Measurements from ENCODE around the gene DNM2. TPM values are rescaled to one million over a fixed set of nuclear protein-coding genes. Genes with fewer than 3 reads are reported as not detected.
A peak's percentile ranks its signal among the peaks of the same experiment; 100 is the strongest.

Gene DNM2
- total RNA-seq, 1 donor from 2014 or later = 113 TPM

- Histone ChIP-seq H3K27ac (no peak overlapping the region), H3K4me3 (no peak overlapping the region), H3K9me3 (no peaks in the 10 kb centered on the region), H3K27me3 (no peaks in the 10 kb centered on the region), H3K4me1 (no peaks in the 10 kb centered on the region), H3K36me3 (peaks cover 75 to 93% of the 10 kb centered on the region in 2 donors)
- peak; percentile 39 to 70 for DNase-seq (ENCODE audit: low spot score in 2 of 2)
- TF ChIP-seq, protein P1, sequence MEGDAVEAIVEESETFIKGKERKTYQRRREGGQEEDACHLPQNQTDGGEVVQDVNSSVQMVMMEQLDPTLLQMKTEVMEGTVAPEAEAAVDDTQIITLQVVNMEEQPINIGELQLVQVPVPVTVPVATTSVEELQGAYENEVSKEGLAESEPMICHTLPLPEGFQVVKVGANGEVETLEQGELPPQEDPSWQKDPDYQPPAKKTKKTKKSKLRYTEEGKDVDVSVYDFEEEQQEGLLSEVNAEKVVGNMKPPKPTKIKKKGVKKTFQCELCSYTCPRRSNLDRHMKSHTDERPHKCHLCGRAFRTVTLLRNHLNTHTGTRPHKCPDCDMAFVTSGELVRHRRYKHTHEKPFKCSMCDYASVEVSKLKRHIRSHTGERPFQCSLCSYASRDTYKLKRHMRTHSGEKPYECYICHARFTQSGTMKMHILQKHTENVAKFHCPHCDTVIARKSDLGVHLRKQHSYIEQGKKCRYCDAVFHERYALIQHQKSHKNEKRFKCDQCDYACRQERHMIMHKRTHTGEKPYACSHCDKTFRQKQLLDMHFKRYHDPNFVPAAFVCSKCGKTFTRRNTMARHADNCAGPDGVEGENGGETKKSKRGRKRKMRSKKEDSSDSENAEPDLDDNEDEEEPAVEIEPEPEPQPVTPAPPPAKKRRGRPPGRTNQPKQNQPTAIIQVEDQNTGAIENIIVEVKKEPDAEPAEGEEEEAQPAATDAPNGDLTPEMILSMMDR (IDR thresholded peaks at IDR 0.05) = no peak
- intact Hi-C loops (cut with DNase I) = no loop called here
These were observed 66.4 kb downstream of the DNM2 start for GRCh38 chr19:10784257-10784656.

DNA sequence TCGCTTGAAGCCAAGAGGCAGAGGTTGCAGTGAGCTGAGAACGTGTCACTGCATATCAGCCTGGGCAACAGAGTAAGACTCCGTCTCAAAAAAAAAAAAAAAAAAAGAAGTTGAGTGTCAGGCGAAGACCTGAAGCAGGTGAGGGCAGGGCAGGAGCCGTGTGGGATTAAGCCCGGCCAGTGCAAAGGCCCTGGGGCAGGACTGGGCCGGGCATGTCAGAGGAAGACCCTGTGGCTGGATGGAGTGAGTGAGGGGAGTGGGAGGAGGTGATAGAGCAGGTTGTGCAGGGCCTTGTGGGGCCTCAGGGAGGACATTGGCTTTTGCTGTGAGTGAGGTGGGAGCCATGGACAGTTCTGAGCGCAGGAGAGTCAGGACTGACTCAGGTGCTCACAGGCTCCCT lies 70.3 kb downstream of the DNM2 start:
- TF ChIP-seq, protein P1 (IDR thresholded peaks at IDR 0.05) = no peak
- H3K4me1 ChIP-seq = no peaks in the 10 kb centered on the region
- no peak overlapping the region for H3K27ac ChIP-seq
- H3K4me3 ChIP-seq = no peak overlapping the region
- DNase-seq (ENCODE audit: low spot score in 2 of 2) = no peak
- intact Hi-C loops (cut with DNase I) = no loop called here
- H3K9me3 ChIP-seq = no peaks in the 10 kb centered on the region
- no peaks in the 10 kb centered on the region for H3K27me3 ChIP-seq
- peaks cover 64 to 97% of the 10 kb centered on the region in 2 donors for H3K36me3 ChIP-seq

- H3K27me3 ChIP-seq = no peaks in the 10 kb centered on the region
- intact Hi-C loops (cut with DNase I) = no loop called here
- TF ChIP-seq, protein P1 (IDR thresholded peaks at IDR 0.05) = no peak
- no peak overlapping the region for H3K4me3 ChIP-seq
- no peaks in the 10 kb centered on the region for H3K9me3 ChIP-seq
- H3K27ac ChIP-seq = no peak overlapping the region
- H3K4me1 ChIP-seq = no peaks in the 10 kb centered on the region
- no peak for DNase-seq (ENCODE audit: low spot score in 2 of 2)
- H3K36me3 ChIP-seq = peaks cover 63 to 96% of the 10 kb centered on the region in 2 donors
These were observed 72.0 kb downstream of the DNM2 start for GRCh38 chr19:10789866-10790265.

- no peaks in the 10 kb centered on the region for H3K27me3 ChIP-seq
- H3K4me3 ChIP-seq = no peak overlapping the region
- no peak for DNase-seq (ENCODE audit: low spot score in 2 of 2)
- TF ChIP-seq, protein P1 (IDR thresholded peaks at IDR 0.05) = no peak
- no peaks in the 10 kb centered on the region for H3K9me3 ChIP-seq
- intact Hi-C loops (cut with DNase I) = no loop called here
- no peaks in the 10 kb centered on the region for H3K4me1 ChIP-seq
- H3K36me3 ChIP-seq = peaks cover 81 to 93% of the 10 kb centered on the region in 2 donors
- no peak overlapping the region for H3K27ac ChIP-seq
These were observed 78.8 kb downstream of the DNM2 start for GRCh38 chr19:10796653-10797052.

- Histone ChIP-seq H3K9me3 (no peaks in the 10 kb centered on the region), H3K4me1 (no peaks in the 10 kb centered on the region), H3K27ac (no peak overlapping the region), H3K36me3 (peaks cover 84 to 90% of the 10 kb centered on the region in 2 donors), H3K4me3 (no peak overlapping the region), H3K27me3 (no peaks in the 10 kb centered on the region)
- TF ChIP-seq, protein P1 (IDR thresholded peaks at IDR 0.05) = no peak
- no peak for DNase-seq (ENCODE audit: low spot score in 2 of 2)
- intact Hi-C loops (cut with DNase I) = no loop called here
These were observed 79.2 kb downstream of the DNM2 start for GRCh38 chr19:10797078-10797477.
